Fibroblast of lung (primary cell): Measurements from ENCODE around the gene GSK3A. TPM values are rescaled to one million over a fixed set of nuclear protein-coding genes. Genes with fewer than 3 reads are reported as not detected.
A peak's percentile ranks its signal among the peaks of the same experiment; 100 is the strongest.

ENCODE experiments used
- DNase-seq, 2 donors: peaks; one replicate each; pipeline versions ENCODE4 v3.0.0 to v3.0.0-alpha.2; 2010; ENCODE audit warnings: low read depth in 2 of 2
- H2AFZ ChIP-seq: 2 replicates; pipeline ENCODE4 v1.5.1; 2012; ENCODE audit warnings: low read length, control low read depth, inconsistent platforms
- H3K27ac ChIP-seq: 2 replicates; pipeline ENCODE4 v1.5.1; 2011; ENCODE audit warnings: low read length, control low read depth; ENCODE audit not compliant: insufficient read depth
- H3K27me3 ChIP-seq: 2 replicates; pipeline ENCODE4 v1.5.1; 2011; ENCODE audit warnings: mild to moderate bottlenecking, low read length; ENCODE audit not compliant: control insufficient read depth, insufficient read depth
- H3K36me3 ChIP-seq: 2 replicates; pipeline ENCODE4 v1.5.1; 2011; ENCODE audit warnings: low read length; ENCODE audit not compliant: control insufficient read depth, insufficient read depth
- H3K4me1 ChIP-seq: 2 replicates; pipeline ENCODE4 v1.5.1; 2011; ENCODE audit warnings: low read length; ENCODE audit not compliant: control insufficient read depth, insufficient read depth; ENCODE audit errors: extremely low read depth
- H3K4me2 ChIP-seq: 2 replicates; pipeline ENCODE4 v1.5.1; 2011; ENCODE audit warnings: low read length, control low read depth; ENCODE audit not compliant: insufficient read depth; ENCODE audit errors: extremely low read depth
- H3K4me3 ChIP-seq, 4 experiments: fragments of 200-600 bp in 1 of 4; sonication (generic) in 1 of 4; replicated peaks in 1 of 4; 2 replicates each; pipeline ENCODE4 v1.5.1; 2011 to 2016; ENCODE audit warnings: low read length in 4 of 4, low read depth in 3 of 4, mild to moderate bottlenecking in 3 of 4, control low read depth in 2 of 4, inconsistent platforms in 1 of 4, mixed read lengths in 1 of 4; ENCODE audit not compliant: insufficient read depth in 1 of 4; ENCODE audit errors: control extremely low read depth in 1 of 4
- H3K79me2 ChIP-seq: 2 replicates; pipeline ENCODE4 v1.5.1; 2012; ENCODE audit warnings: mild to moderate bottlenecking, low read length, inconsistent platforms; ENCODE audit not compliant: control insufficient read depth, insufficient read depth
- H3K9ac ChIP-seq: 2 replicates; pipeline ENCODE4 v1.5.1; 2011; ENCODE audit warnings: mild to moderate bottlenecking, low read length, control low read depth; ENCODE audit not compliant: insufficient read depth
- H3K9me3 ChIP-seq: 2 replicates; pipeline ENCODE4 v1.5.1; 2012; ENCODE audit warnings: low read depth, low read length; ENCODE audit not compliant: control insufficient read depth, insufficient read depth
- H4K20me1 ChIP-seq: 2 replicates; pipeline ENCODE4 v1.5.1; 2011; ENCODE audit warnings: low read length; ENCODE audit not compliant: control insufficient read depth, insufficient read depth; ENCODE audit errors: extremely low read depth
- EZH2 ChIP-seq: IDR thresholded peaks from 2 replicates; pipeline ENCODE4 v1.5.1; 2012; ENCODE audit warnings: low read length, control low read depth, mild to moderate bottlenecking; ENCODE audit errors: missing control alignments
- polyA plus RNA-seq, 2 donors: library from polyadenylated mRNA; depleted of rRNA in 1 of 2; stranded (reverse) in 1 of 2; unstranded in 1 of 2; fragments of >200 nt; gene quantifications; 2 replicates each; pipeline ENCODE4 v1.2.1, GENCODE V29; 2011 to 2012; ENCODE audit warnings: missing spikeins in 1 of 2
- total RNA-seq: library from RNA; depleted of rRNA; stranded (reverse); fragments of >200 nt; gene quantifications from 2 replicates; pipeline ENCODE4 v1.2.1, GENCODE V29; 2014
- TF ChIP-seq, protein P1 (sequence below), 2 donors: IDR thresholded peaks in 1 of 2; conservative IDR thresholded peaks in 1 of 2; 1 replicate in 1 of 2; 2 replicates in 1 of 2; pipeline ENCODE4 v1.5.1; 2011 to 2012; ENCODE audit warnings: low read length in 2 of 2, control low read depth in 1 of 2, inconsistent platforms in 1 of 2, low read depth in 1 of 2, mild to moderate bottlenecking in 1 of 2

GSK3A gene
- total and polyA plus RNA-seq, 2 donors (not counting 1 experiment from before 2014, with no cell fraction given), result 11.6 to 21.7 TPM

GRCh38 chr19:42185277-42185676 is 57.1 kb downstream of the GSK3A start:
- no peak for TF ChIP-seq EZH2
- TF ChIP-seq, protein P1, sequence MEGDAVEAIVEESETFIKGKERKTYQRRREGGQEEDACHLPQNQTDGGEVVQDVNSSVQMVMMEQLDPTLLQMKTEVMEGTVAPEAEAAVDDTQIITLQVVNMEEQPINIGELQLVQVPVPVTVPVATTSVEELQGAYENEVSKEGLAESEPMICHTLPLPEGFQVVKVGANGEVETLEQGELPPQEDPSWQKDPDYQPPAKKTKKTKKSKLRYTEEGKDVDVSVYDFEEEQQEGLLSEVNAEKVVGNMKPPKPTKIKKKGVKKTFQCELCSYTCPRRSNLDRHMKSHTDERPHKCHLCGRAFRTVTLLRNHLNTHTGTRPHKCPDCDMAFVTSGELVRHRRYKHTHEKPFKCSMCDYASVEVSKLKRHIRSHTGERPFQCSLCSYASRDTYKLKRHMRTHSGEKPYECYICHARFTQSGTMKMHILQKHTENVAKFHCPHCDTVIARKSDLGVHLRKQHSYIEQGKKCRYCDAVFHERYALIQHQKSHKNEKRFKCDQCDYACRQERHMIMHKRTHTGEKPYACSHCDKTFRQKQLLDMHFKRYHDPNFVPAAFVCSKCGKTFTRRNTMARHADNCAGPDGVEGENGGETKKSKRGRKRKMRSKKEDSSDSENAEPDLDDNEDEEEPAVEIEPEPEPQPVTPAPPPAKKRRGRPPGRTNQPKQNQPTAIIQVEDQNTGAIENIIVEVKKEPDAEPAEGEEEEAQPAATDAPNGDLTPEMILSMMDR (conservative IDR thresholded peaks at IDR 0.05 in 1 of 2, IDR thresholded peaks at IDR 0.05 in 1 of 2; ENCODE audit: low read depth in 1 of 2, low read length in 2 of 2), result no peak
- Histone ChIP-seq H2AFZ (no peak overlapping the region), H3K36me3 (no peaks in the 10 kb centered on the region), H3K4me2 (no peak overlapping the region), H3K4me3 (no peak overlapping the region), H4K20me1 (no peaks in the 10 kb centered on the region), H3K4me1 (no peaks in the 10 kb centered on the region), H3K9me3 (no peaks in the 10 kb centered on the region), H3K27me3 (peaks cover 8% of the 10 kb centered on the region), H3K79me2 (no peaks in the 10 kb centered on the region), H3K9ac (no peak overlapping the region), H3K27ac (no peak overlapping the region)
- peak; percentile 39 to 44 for DNase-seq

- no peaks in the 10 kb centered on the region for H3K9me3 ChIP-seq
- no peak overlapping the region for H2AFZ ChIP-seq
- H3K36me3 ChIP-seq, result no peaks in the 10 kb centered on the region
- TF ChIP-seq EZH2, result no peak
- TF ChIP-seq, protein P1 (conservative IDR thresholded peaks at IDR 0.05 in 1 of 2, IDR thresholded peaks at IDR 0.05 in 1 of 2; ENCODE audit: low read depth in 1 of 2, low read length in 2 of 2), result peak; percentile 93 to 97
- H3K9ac ChIP-seq, result no peak overlapping the region
- no peaks in the 10 kb centered on the region for H3K79me2 ChIP-seq
- H3K27me3 ChIP-seq, result peaks cover 17% of the 10 kb centered on the region
- no peak overlapping the region for H3K27ac ChIP-seq
- no peak overlapping the region for H3K4me3 ChIP-seq
- peak; percentile 84 for DNase-seq
- no peak overlapping the region for H3K4me2 ChIP-seq
- H4K20me1 ChIP-seq, result no peaks in the 10 kb centered on the region
- H3K4me1 ChIP-seq, result no peaks in the 10 kb centered on the region
These were observed 58.0 kb downstream of the GSK3A start for GRCh38 chr19:42184401-42184861.

Other genes starting within 250 kb of the GSK3A start
- gene ATP1A3, start 248.4 kb downstream of the GSK3A start, total RNA-seq, result under 0.01 and 0.17 TPM in 2 replicates
- gene ATP1A3, start 248.4 kb downstream of the GSK3A start, polyA plus RNA-seq, result 0.05 TPM in 1 of 2 replicates, not detected in the other
- 0.77 and 3.5 TPM in 2 replicates for gene GRIK5, start 172.4 kb downstream of the GSK3A start, total RNA-seq
- gene GRIK5, start 172.4 kb downstream of the GSK3A start, polyA plus RNA-seq, result 0.03 and 0.69 TPM in 2 replicates
- 7.7 and 9.9 TPM in 2 replicates for gene ZNF574, start 166.4 kb downstream of the GSK3A start, total RNA-seq
- gene ZNF574, start 166.4 kb downstream of the GSK3A start, polyA plus RNA-seq, result 5.1 and 6.6 TPM in 2 replicates
- gene POU2F2, start 110.2 kb downstream of the GSK3A start, total RNA-seq, result under 0.01 and 0.17 TPM in 2 replicates
- 0.31 and 0.43 TPM in 2 replicates for gene POU2F2, start 110.2 kb downstream of the GSK3A start, polyA plus RNA-seq
- 11.3 and 17.8 TPM in 2 replicates for gene DEDD2, start 24.9 kb downstream of the GSK3A start, total RNA-seq
- 9.8 and 10.0 TPM in 2 replicates for gene DEDD2, start 24.9 kb downstream of the GSK3A start, polyA plus RNA-seq
- gene ZNF526, start 22.3 kb downstream of the GSK3A start, total RNA-seq, result 6.7 and 7.8 TPM in 2 replicates
- 4.9 and 5.9 TPM in 2 replicates for gene ZNF526, start 22.3 kb downstream of the GSK3A start, polyA plus RNA-seq
- gene ERF, start 12.5 kb upstream of the GSK3A start, total RNA-seq, result 13.2 and 14.1 TPM in 2 replicates
- 35.3 and 36.3 TPM in 2 replicates for gene ERF, start 12.5 kb upstream of the GSK3A start, polyA plus RNA-seq
- 16.7 and 23.6 TPM in 2 replicates for gene CIC, start 26.6 kb upstream of the GSK3A start, total RNA-seq
- 8.5 and 14.5 TPM in 2 replicates for gene CIC, start 26.6 kb upstream of the GSK3A start, polyA plus RNA-seq
- 0.17 and 0.26 TPM in 2 replicates for gene PRR19, start 59.5 kb upstream of the GSK3A start, total RNA-seq
- 0.39 and 0.54 TPM in 2 replicates for gene PRR19, start 59.5 kb upstream of the GSK3A start, polyA plus RNA-seq
- gene PAFAH1B3, start 60.0 kb upstream of the GSK3A start, total RNA-seq, result 25.9 and 32.1 TPM in 2 replicates
- gene PAFAH1B3, start 60.0 kb upstream of the GSK3A start, polyA plus RNA-seq, result 20.1 and 34.1 TPM in 2 replicates
- 0.83 TPM in 1 of 2 replicates, not detected in the other for gene TMEM145, start 70.7 kb upstream of the GSK3A start, total RNA-seq
- gene TMEM145, start 70.7 kb upstream of the GSK3A start, polyA plus RNA-seq, result 0.05 and 0.20 TPM in 2 replicates
- gene MEGF8, start 83.0 kb upstream of the GSK3A start, total RNA-seq, result 27.6 and 32.1 TPM in 2 replicates
- gene MEGF8, start 83.0 kb upstream of the GSK3A start, polyA plus RNA-seq, result 7.8 and 9.3 TPM in 2 replicates
- gene CNFN, start 147.7 kb upstream of the GSK3A start, total RNA-seq, result not detected in 2 replicates
- not detected in 2 replicates for gene CNFN, start 147.7 kb upstream of the GSK3A start, polyA plus RNA-seq
- 0.51 and 1.7 TPM in 2 replicates for gene LIPE, start 184.8 kb upstream of the GSK3A start, total RNA-seq
- gene LIPE, start 184.8 kb upstream of the GSK3A start, polyA plus RNA-seq, result 1.1 and 2.7 TPM in 2 replicates
- gene CXCL17, start 200.3 kb upstream of the GSK3A start, total RNA-seq, result not detected in 2 replicates
- gene CXCL17, start 200.3 kb upstream of the GSK3A start, polyA plus RNA-seq, result not detected in 2 replicates